ENCODE results near the gene XXYLT1.
"Not testable (repeated sequence)": the region's sequence is repeated elsewhere in the genome, so short reads cannot be mapped to it uniquely, and the experiment has no call there.

XXYLT1 gene

GRCh38 chr3:195270817-195271409 lies at the start of gene XXYLT1:
Gene XXYLT1 (minus strand): TSS chr3:195271159. CDS start chr3:195271058, 101 bp downstream.
- peak; percentile 78 to 80 for DNase-seq (ENCODE audit: low read depth in 2 of 2)

GRCh38 chr3:195319060-195319459 lies 48.1 kb upstream of the XXYLT1 start:
- DNase-seq (ENCODE audit: low read depth in 2 of 2): no peak

GRCh38 chr3:195312714-195313113 lies 41.8 kb upstream of the XXYLT1 start:
- DNase-seq (ENCODE audit: low read depth in 2 of 2): no peak

GRCh38 chr3:195307711-195308110 lies 36.8 kb upstream of the XXYLT1 start:
- DNase-seq (ENCODE audit: low read depth in 2 of 2): no peak

GRCh38 chr3:195306369-195306768 lies 35.4 kb upstream of the XXYLT1 start:
- no peak for DNase-seq (ENCODE audit: low read depth in 2 of 2)

GRCh38 chr3:195302431-195302830 lies 31.5 kb upstream of the XXYLT1 start:
- DNase-seq (ENCODE audit: low read depth in 2 of 2): no peak

- no peak for DNase-seq (ENCODE audit: low read depth in 2 of 2)
These were observed 26.5 kb upstream of the XXYLT1 start for GRCh38 chr3:195297446-195297845.

- DNase-seq (ENCODE audit: low read depth in 2 of 2): no peak
These were observed 25.7 kb upstream of the XXYLT1 start for GRCh38 chr3:195296662-195297061.

GRCh38 chr3:195291121-195291520 lies 20.2 kb upstream of the XXYLT1 start:
- no peak for DNase-seq (ENCODE audit: low read depth in 2 of 2)

GRCh38 chr3:195290643-195291042 lies 19.7 kb upstream of the XXYLT1 start:
- DNase-seq (ENCODE audit: low read depth in 2 of 2): not testable (repeated sequence)

GRCh38 chr3:195286115-195286872 lies 15.3 kb upstream of the XXYLT1 start:
- no peak for DNase-seq (ENCODE audit: low read depth in 2 of 2)

- DNase-seq (ENCODE audit: low read depth in 2 of 2): no peak
These were observed 14.4 kb upstream of the XXYLT1 start for GRCh38 chr3:195285372-195285771.

- DNase-seq (ENCODE audit: low read depth in 2 of 2): no peak
These were observed 13.9 kb upstream of the XXYLT1 start for GRCh38 chr3:195284842-195285241.

- DNase-seq (ENCODE audit: low read depth in 2 of 2): no peak
These were observed 12.0 kb upstream of the XXYLT1 start for GRCh38 chr3:195282961-195283360.

- DNase-seq (ENCODE audit: low read depth in 2 of 2): no peak
These were observed 3.5 kb upstream of the XXYLT1 start for GRCh38 chr3:195274259-195274966.

- DNase-seq (ENCODE audit: low read depth in 2 of 2): peak; percentile 80 to 88
These were observed 668 bp upstream of the XXYLT1 start for GRCh38 chr3:195271410-195272243.

- peak in 1 of 2 experiments; percentile 50 for DNase-seq (ENCODE audit: low read depth in 2 of 2)
These were observed 711 bp downstream of the XXYLT1 start for GRCh38 chr3:195270079-195270816.

GRCh38 chr3:195269375-195270078 lies 1.4 kb downstream of the XXYLT1 start:
- DNase-seq (ENCODE audit: low read depth in 2 of 2): no peak

GRCh38 chr3:195268576-195269309 lies 2.2 kb downstream of the XXYLT1 start:
- DNase-seq (ENCODE audit: low read depth in 2 of 2): no peak

- DNase-seq (ENCODE audit: low read depth in 2 of 2): no peak
These were observed 3.9 kb downstream of the XXYLT1 start for GRCh38 chr3:195267096-195267495.

Data from stimulated activated CD4-positive, alpha-beta T cell treated with anti-CD3 and anti-CD28 coated beads, Interleukin-12 subunit alpha, Interleukin-12 subunit beta, amount 100 ng/mL, for 24 hours (primary cell).